ENCODE data around the gene TMPRSS9.

DNA sequence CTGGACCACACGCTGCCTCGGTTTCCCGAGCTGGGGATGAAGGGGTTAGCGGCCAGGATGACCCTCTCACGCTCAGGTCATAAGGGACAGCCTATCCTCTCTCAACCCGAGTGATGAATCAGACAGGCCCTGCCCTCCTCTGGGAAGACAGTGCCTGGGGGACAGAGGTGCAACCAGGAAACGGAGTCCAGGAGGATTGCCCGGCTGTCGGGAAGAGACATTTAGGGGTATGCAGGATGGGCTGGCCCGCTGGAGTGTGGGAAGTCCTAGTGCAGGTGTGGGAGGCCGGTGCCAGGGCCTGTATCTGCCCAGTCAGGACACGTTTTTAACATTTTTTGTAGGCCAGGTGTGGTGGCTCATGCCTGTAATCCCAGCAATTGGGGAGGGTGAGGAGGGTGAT is 40.0 kb upstream of the TMPRSS9 start:
- TF ChIP-seq CSDC2 (CRISPR knock-in tag; IDR thresholded peaks at IDR 0.05) (no peak), ZC3H10 (CRISPR knock-in tag; IDR thresholded peaks at IDR 0.05) (no peak), ARNTL (CRISPR knock-in tag; IDR thresholded peaks at IDR 0.05; ENCODE audit: borderline replicate concordance, low read depth) (no peak), GLIS3 (CRISPR knock-in tag; IDR thresholded peaks at IDR 0.05) (no peak), ZFP30 (CRISPR knock-in tag; IDR thresholded peaks at IDR 0.05) (no peak), ISL1 (CRISPR knock-in tag; IDR thresholded peaks at IDR 0.05) (no peak), RARB (CRISPR knock-in tag; IDR thresholded peaks at IDR 0.05) (no peak), PPARA (CRISPR knock-in tag; IDR thresholded peaks at IDR 0.05; ENCODE audit: borderline replicate concordance) (no peak), TOX (CRISPR knock-in tag; IDR thresholded peaks at IDR 0.05; ENCODE audit: borderline replicate concordance) (no peak), ZNF565 (CRISPR knock-in tag; conservative IDR thresholded peaks at IDR 0.05; ENCODE audit: low read depth) (no peak)
- TF ChIP-seq, protein P1, sequence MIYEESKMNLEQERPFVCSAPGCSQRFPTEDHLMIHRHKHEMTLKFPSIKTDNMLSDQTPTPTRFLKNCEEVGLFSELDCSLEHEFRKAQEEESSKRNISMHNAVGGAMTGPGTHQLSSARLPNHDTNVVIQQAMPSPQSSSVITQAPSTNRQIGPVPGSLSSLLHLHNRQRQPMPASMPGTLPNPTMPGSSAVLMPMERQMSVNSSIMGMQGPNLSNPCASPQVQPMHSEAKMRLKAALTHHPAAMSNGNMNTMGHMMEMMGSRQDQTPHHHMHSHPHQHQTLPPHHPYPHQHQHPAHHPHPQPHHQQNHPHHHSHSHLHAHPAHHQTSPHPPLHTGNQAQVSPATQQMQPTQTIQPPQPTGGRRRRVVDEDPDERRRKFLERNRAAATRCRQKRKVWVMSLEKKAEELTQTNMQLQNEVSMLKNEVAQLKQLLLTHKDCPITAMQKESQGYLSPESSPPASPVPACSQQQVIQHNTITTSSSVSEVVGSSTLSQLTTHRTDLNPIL (CRISPR knock-in tag; IDR thresholded peaks at IDR 0.05; ENCODE audit: low read depth) = no peak
- TF ChIP-seq, protein P2, sequence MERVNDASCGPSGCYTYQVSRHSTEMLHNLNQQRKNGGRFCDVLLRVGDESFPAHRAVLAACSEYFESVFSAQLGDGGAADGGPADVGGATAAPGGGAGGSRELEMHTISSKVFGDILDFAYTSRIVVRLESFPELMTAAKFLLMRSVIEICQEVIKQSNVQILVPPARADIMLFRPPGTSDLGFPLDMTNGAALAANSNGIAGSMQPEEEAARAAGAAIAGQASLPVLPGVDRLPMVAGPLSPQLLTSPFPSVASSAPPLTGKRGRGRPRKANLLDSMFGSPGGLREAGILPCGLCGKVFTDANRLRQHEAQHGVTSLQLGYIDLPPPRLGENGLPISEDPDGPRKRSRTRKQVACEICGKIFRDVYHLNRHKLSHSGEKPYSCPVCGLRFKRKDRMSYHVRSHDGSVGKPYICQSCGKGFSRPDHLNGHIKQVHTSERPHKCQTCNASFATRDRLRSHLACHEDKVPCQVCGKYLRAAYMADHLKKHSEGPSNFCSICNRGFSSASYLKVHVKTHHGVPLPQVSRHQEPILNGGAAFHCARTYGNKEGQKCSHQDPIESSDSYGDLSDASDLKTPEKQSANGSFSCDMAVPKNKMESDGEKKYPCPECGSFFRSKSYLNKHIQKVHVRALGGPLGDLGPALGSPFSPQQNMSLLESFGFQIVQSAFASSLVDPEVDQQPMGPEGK (CRISPR knock-in tag; IDR thresholded peaks at IDR 0.05; ENCODE audit: borderline replicate concordance) = no peak
- TF ChIP-seq, protein P3, sequence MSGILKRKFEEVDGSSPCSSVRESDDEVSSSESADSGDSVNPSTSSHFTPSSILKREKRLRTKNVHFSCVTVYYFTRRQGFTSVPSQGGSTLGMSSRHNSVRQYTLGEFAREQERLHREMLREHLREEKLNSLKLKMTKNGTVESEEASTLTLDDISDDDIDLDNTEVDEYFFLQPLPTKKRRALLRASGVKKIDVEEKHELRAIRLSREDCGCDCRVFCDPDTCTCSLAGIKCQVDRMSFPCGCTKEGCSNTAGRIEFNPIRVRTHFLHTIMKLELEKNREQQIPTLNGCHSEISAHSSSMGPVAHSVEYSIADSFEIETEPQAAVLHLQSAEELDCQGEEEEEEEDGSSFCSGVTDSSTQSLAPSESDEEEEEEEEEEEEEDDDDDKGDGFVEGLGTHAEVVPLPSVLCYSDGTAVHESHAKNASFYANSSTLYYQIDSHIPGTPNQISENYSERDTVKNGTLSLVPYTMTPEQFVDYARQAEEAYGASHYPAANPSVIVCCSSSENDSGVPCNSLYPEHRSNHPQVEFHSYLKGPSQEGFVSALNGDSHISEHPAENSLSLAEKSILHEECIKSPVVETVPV (CRISPR knock-in tag; IDR thresholded peaks at IDR 0.05) = no peak

All from SK-N-SH treated with all-trans-retinoic acid at 6 μM for 48 hours (cell line).